Measurements from ENCODE around the gene ARHGEF7.

ARHGEF7 gene

GRCh38 chr13:111139873-111140561 lies 24.9 kb downstream of the ARHGEF7 start:
- DNase-seq (ENCODE audit: low spot score), result no peak

- no peak for DNase-seq (ENCODE audit: low spot score)
Measured at GRCh38 chr13:111140562-111141105, 25.5 kb downstream of the ARHGEF7 start.

- DNase-seq (ENCODE audit: low spot score), result no peak
Measured at GRCh38 chr13:111142472-111142871, 27.4 kb downstream of the ARHGEF7 start.

GRCh38 chr13:111143865-111144540 lies 28.9 kb downstream of the ARHGEF7 start:
- DNase-seq (ENCODE audit: low spot score), result no peak

- DNase-seq (ENCODE audit: low spot score), result no peak
Measured at GRCh38 chr13:111145071-111145470, 30.0 kb downstream of the ARHGEF7 start.

- DNase-seq (ENCODE audit: low spot score), result no peak
Measured at GRCh38 chr13:111145506-111145905, 30.4 kb downstream of the ARHGEF7 start.

GRCh38 chr13:111152844-111153243 lies 37.7 kb downstream of the ARHGEF7 start:
- DNase-seq (ENCODE audit: low spot score), result no peak

GRCh38 chr13:111153279-111153976 lies 38.3 kb downstream of the ARHGEF7 start:
- DNase-seq (ENCODE audit: low spot score), result peak; percentile 96

GRCh38 chr13:111153977-111154332 lies 38.8 kb downstream of the ARHGEF7 start:
- no peak for DNase-seq (ENCODE audit: low spot score)

GRCh38 chr13:111156421-111156820 lies 41.3 kb downstream of the ARHGEF7 start:
- no peak for DNase-seq (ENCODE audit: low spot score)

GRCh38 chr13:111158136-111158805 lies 43.2 kb downstream of the ARHGEF7 start:
- no peak for DNase-seq (ENCODE audit: low spot score)

- DNase-seq (ENCODE audit: low spot score), result no peak
Measured at GRCh38 chr13:111159362-111160320, 44.5 kb downstream of the ARHGEF7 start.

GRCh38 chr13:111160648-111161047 lies 45.5 kb downstream of the ARHGEF7 start:
- no peak for DNase-seq (ENCODE audit: low spot score)

GRCh38 chr13:111161601-111162600 lies 46.8 kb downstream of the ARHGEF7 start:
- DNase-seq (ENCODE audit: low spot score), result no peak

- no peak for DNase-seq (ENCODE audit: low spot score)
Measured at GRCh38 chr13:111165241-111166010, 50.3 kb downstream of the ARHGEF7 start.

GRCh38 chr13:111166882-111167675 lies 52.0 kb downstream of the ARHGEF7 start:
- DNase-seq (ENCODE audit: low spot score), result no peak

GRCh38 chr13:111168107-111168506 lies 53.0 kb downstream of the ARHGEF7 start:
- DNase-seq (ENCODE audit: low spot score), result no peak

GRCh38 chr13:111171112-111171511 lies 56.0 kb downstream of the ARHGEF7 start:
- no peak for DNase-seq (ENCODE audit: low spot score)
